Measurements from ENCODE around the gene SEMA4D. TPM values are rescaled to one million over a fixed set of nuclear protein-coding genes. Genes with fewer than 3 reads are reported as not detected.

SEMA4D gene
- total RNA-seq, 1 experiment from 2014 or later, result 8.0 TPM

- no TSS peak for BruUV-seq (replicated peaks)
- Histone ChIP-seq H3K4me3 (ENCODE audit: low read length) (no peak overlapping the region), H3K4me2 (ENCODE audit: low read length) (no peak overlapping the region), H3K9me2 (replicated peaks; ENCODE audit: low read length) (no peaks in the 10 kb centered on the region), H3K27me3 (ENCODE audit: low read length) (no peaks in the 10 kb centered on the region), H3K9me3 (ENCODE audit: low read length) (no peaks in the 10 kb centered on the region), H2AFZ (ENCODE audit: low read length) (no peak overlapping the region), H3K27ac (ENCODE audit: low read length) (no peak overlapping the region), H4K20me1 (ENCODE audit: low read length) (no peaks in the 10 kb centered on the region), H3K36me3 (ENCODE audit: low read depth, low read length) (no peaks in the 10 kb centered on the region), H3K79me2 (ENCODE audit: low read length) (no peaks in the 10 kb centered on the region), H3K9ac (ENCODE audit: low read length) (no peak overlapping the region), H3K4me1 (ENCODE audit: insufficient read depth, low read length) (no peaks in the 10 kb centered on the region), H3F3A (ENCODE audit: low read length, unreplicated experiment) (no peaks in the 10 kb centered on the region)
- no peak for TF ChIP-seq CTCF (conservative IDR thresholded peaks at IDR 0.05; ENCODE audit: low read depth, low read length)
- no peak for TF ChIP-seq EZH2 (IDR thresholded peaks at IDR 0.05; ENCODE audit: low read length, unreplicated experiment)
- DNase-seq (no peak), ATAC-seq (no peak)
- POLR2A ChIA-PET (ENCODE audit: unreplicated experiment), result no interaction called here
- CTCF ChIA-PET, result no interaction called here
- intact Hi-C loops (cut with micrococcal nuclease), result no loop called here
Observed at GRCh38 chr9:89413963-89414638, 83.8 kb downstream of the SEMA4D start.

- no peak for DNase-seq
Observed at GRCh38 chr9:89412951-89413350, 85.0 kb downstream of the SEMA4D start.

More at GRCh38 chr9:89412951-89413350, 85.0 kb downstream of the SEMA4D start:
- H3K27ac ChIP-seq (ENCODE audit: low read length), result no peak overlapping the region
- POLR2A ChIA-PET (ENCODE audit: unreplicated experiment), result no interaction called here
- no peak for TF ChIP-seq EZH2 (IDR thresholded peaks at IDR 0.05; ENCODE audit: low read length, unreplicated experiment)
- no peak for TF ChIP-seq CTCF (conservative IDR thresholded peaks at IDR 0.05; ENCODE audit: low read depth, low read length)
- TF ChIP-seq EZH2phosphoT487 (IDR thresholded peaks at IDR 0.05; ENCODE audit: borderline replicate concordance, low read length), result no peak
- no peaks in the 10 kb centered on the region for H4K20me1 ChIP-seq (ENCODE audit: low read length)
- ATAC-seq, result no peak
- no peaks in the 10 kb centered on the region for H3K27me3 ChIP-seq (ENCODE audit: low read length)
- no peaks in the 10 kb centered on the region for H3K79me2 ChIP-seq (ENCODE audit: low read length)
- CTCF ChIA-PET, result no interaction called here
- intact Hi-C loops (cut with micrococcal nuclease), result no loop called here
- H3K9me2 ChIP-seq (replicated peaks; ENCODE audit: low read length), result no peaks in the 10 kb centered on the region
- H3K4me2 ChIP-seq (ENCODE audit: low read length), result no peak overlapping the region
- no peaks in the 10 kb centered on the region for H3K4me1 ChIP-seq (ENCODE audit: insufficient read depth, low read length)
- no peaks in the 10 kb centered on the region for H3K9me3 ChIP-seq (ENCODE audit: low read length)
- H3F3A ChIP-seq (ENCODE audit: low read length, unreplicated experiment), result no peaks in the 10 kb centered on the region
- H2AFZ ChIP-seq (ENCODE audit: low read length), result no peak overlapping the region
- H3K4me3 ChIP-seq (ENCODE audit: low read length), result no peak overlapping the region
- H3K36me3 ChIP-seq (ENCODE audit: low read depth, low read length), result no peaks in the 10 kb centered on the region
- no peak overlapping the region for H3K9ac ChIP-seq (ENCODE audit: low read length)
- no TSS peak for BruUV-seq (replicated peaks)
